Measurements from ENCODE around the gene RFT1.

RFT1 gene

DNA sequence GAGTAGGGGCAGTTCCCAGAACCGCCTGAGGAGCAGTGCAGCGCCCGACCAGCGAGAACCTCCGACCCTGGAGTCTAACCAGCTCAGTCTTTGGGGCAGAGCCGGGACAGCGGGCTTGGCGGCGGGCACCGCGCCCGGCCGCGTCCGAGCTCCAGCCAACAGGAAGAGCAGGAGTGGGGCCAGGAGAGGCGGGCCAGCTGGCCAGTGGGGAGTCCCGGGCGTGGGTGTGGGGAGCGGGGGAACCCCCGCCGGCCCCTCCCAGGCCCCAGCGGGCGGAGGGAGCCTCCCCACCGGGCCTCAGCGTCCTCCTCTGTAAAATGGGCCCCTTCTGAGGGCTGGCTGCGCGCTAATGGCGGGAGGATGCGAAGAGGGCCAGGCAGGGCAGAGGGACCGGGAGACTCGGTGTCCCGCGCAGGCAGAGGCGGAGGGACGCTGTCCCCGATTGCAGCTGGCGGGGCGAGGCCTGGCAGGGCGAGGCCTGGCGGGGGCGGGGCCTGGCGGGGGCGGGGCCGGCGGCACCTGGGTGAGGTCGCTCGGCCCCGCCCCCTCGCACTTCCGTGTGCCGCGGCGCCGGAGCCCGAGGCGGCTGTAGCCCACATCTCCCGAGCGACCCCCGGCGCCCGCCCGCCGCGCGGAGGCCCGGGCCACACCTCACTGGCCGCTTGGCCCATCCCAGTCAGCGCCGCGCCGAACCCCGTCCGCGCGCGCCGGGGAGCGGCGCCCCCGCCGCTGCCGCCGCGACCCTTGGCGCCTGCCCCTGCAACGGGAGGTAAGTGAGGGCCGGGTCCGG, 30.6 kb upstream of the RFT1 start, which contains the start of gene PRKCD:
PRKCD (plus strand) TSS at position 550 of the 790 bp plus-strand sequence. CDS start 17,214 bp downstream, outside the sequence.
- H3K9me3 ChIP-seq (ENCODE audit: control insufficient read depth, insufficient read depth, low read depth, low read length): no peaks in the 10 kb centered on the region
- H3K36me3 ChIP-seq (ENCODE audit: control insufficient read depth in 2 of 2, insufficient read depth in 1 of 2, low read length in 2 of 2): peaks cover 0 to 8% of the 10 kb centered on the region in 2 experiments; a peak in 1 of 3 replicates
- peak within 1 kb of the TSS; percentile 82 for H3K4me3 ChIP-seq (ENCODE audit: low read depth, low read length)
- H3K4me1 ChIP-seq (ENCODE audit: control insufficient read depth, insufficient read depth, low read length): no peaks in the 10 kb centered on the region
- CTCF ChIA-PET: interaction anchor here (0.6 to 1.3 kb wide), 5 partner anchors 16 to 713 kb away, joined by 3 to 5 read pairs (median 3); no protein-coding TSS in a partner anchor
- peak within 1 kb of the TSS; percentile 56; the same call in 1 of the 2 replicates for H3K27ac ChIP-seq (ENCODE audit: extremely low read depth, low read depth, low read length)
- POLR2A ChIA-PET: interaction anchor here (0.7 to 1.4 kb wide), 3 partner anchors 9 to 30 kb away, joined by 3 to 5 read pairs (median 4); no protein-coding TSS in a partner anchor
- TF ChIP-seq TCF7L2 (IDR thresholded peaks at IDR 0.05; ENCODE audit: borderline replicate concordance, low read depth, low read length) (no peak), ZFP41 (tag by site-specific recombination; IDR thresholded peaks at IDR 0.05; ENCODE audit: borderline replicate concordance) (no peak), HIC1 (tag by site-specific recombination; IDR thresholded peaks at IDR 0.05) (0 out of 2 replicates have a peak, but pooled peaks have one; percentile 33), ZNF155 (tag by site-specific recombination; IDR thresholded peaks at IDR 0.05) (no peak), ZNF623 (tag by site-specific recombination; IDR thresholded peaks at IDR 0.05) (no peak), ZNF513 (tag by site-specific recombination; IDR thresholded peaks at IDR 0.05) (no peak), ZNF302 (tag by site-specific recombination; IDR thresholded peaks at IDR 0.05; ENCODE audit: low read depth) (no peak), TSHZ1 (tag by site-specific recombination; IDR thresholded peaks at IDR 0.05; ENCODE audit: borderline replicate concordance) (no peak), ZSCAN16 (tag by site-specific recombination; IDR thresholded peaks at IDR 0.05) (no peak), GLI4 (tag by site-specific recombination; IDR thresholded peaks at IDR 0.05) (no peak), ZNF19 (tag by site-specific recombination; IDR thresholded peaks at IDR 0.05; ENCODE audit: low read depth) (no peak), ZNF37A (tag by site-specific recombination; IDR thresholded peaks at IDR 0.05) (no peak), ATF2 (tag by site-specific recombination; IDR thresholded peaks at IDR 0.05; ENCODE audit: low read depth) (no peak), ZNF24 (tag by site-specific recombination; IDR thresholded peaks at IDR 0.05) (no peak), ZNF324 (tag by site-specific recombination; IDR thresholded peaks at IDR 0.05) (peak; percentile 68; the same call in 1 of the 2 replicates), ZNF2 (tag by site-specific recombination; IDR thresholded peaks at IDR 0.05) (0 out of 2 replicates have a peak, but pooled peaks have one; percentile 31), SP7 (tag by site-specific recombination; IDR thresholded peaks at IDR 0.05) (peak; percentile 55), ZNF138 (tag by site-specific recombination; IDR thresholded peaks at IDR 0.05; ENCODE audit: borderline replicate concordance) (no peak), ZBTB7A (tag by site-specific recombination; IDR thresholded peaks at IDR 0.05; ENCODE audit: low read depth) (no peak), SP2 (tag by site-specific recombination; IDR thresholded peaks at IDR 0.05) (peak; percentile 43), ZNF776 (tag by site-specific recombination; IDR thresholded peaks at IDR 0.05; ENCODE audit: borderline replicate concordance) (no peak), OSR2 (tag by site-specific recombination; IDR thresholded peaks at IDR 0.05) (no peak), ZIC2 (tag by site-specific recombination; IDR thresholded peaks at IDR 0.05) (peak; percentile 76), ZBTB20 (tag by site-specific recombination; IDR thresholded peaks at IDR 0.05) (peak; percentile 45; the same call in 1 of the 2 replicates), ZNF221 (tag by site-specific recombination; IDR thresholded peaks at IDR 0.05; ENCODE audit: borderline replicate concordance) (no peak), ZNF530 (tag by site-specific recombination; IDR thresholded peaks at IDR 0.05; ENCODE audit: low read depth) (no peak)
- TF ChIP-seq, protein P1, sequence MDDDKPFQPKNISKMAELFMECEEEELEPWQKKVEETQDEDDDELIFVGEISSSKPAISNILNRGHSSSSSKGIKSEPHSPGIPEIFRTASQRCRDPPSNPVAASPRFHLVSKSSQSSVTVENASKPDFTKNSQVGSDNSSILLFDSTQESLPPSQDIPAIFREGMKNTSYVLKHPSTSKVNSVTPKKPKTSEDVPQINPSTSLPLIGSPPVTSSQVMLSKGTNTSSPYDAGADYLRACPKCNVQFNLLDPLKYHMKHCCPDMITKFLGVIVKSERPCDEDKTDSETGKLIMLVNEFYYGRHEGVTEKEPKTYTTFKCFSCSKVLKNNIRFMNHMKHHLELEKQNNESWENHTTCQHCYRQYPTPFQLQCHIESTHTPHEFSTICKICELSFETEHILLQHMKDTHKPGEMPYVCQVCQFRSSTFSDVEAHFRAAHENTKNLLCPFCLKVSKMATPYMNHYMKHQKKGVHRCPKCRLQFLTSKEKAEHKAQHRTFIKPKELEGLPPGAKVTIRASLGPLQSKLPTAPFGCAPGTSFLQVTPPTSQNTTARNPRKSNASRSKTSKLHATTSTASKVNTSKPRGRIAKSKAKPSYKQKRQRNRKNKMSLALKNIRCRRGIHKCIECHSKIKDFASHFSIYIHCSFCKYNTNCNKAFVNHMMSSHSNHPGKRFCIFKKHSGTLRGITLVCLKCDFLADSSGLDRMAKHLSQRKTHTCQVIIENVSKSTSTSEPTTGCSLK (tag by site-specific recombination; IDR thresholded peaks at IDR 0.05): no peak
